Ovary (tissue), 3 donors: ENCODE results near the gene GLYATL2.

ENCODE experiments used
- CTCF ChIP-seq, 3 donors: fragments of 450-650 bp in 2 of 3; fragments of 200-600 bp in 1 of 3; IDR thresholded peaks; one replicate each; pipeline versions ENCODE4 v1.5.1 to v1.8.0; 2016 to 2022; ENCODE audit warnings: antibody characterized with exemption in 3 of 3, mild to moderate bottlenecking in 1 of 3
- EP300 ChIP-seq: sonication (generic); formaldehyde crosslinking; IDR thresholded peaks from one replicate; pipeline ENCODE4 v1.6.1; 2017; ENCODE audit warnings: antibody characterized with exemption
- donor health status: DM: no; HTN: no; CAD: no.

- TF ChIP-seq CTCF (IDR thresholded peaks at IDR 0.05) (no peak), EP300 (no peak)
Observed at GRCh38 chr11:58845386-58845785, 882 bp upstream of the GLYATL2 start.
